ENCODE measurements around the gene PRMT2. TPM values are rescaled to one million over a fixed set of nuclear protein-coding genes. Genes with fewer than 3 reads are reported as not detected.

The PRMT2 gene
- total and polyA plus RNA-seq, 2 experiments from 2014 or later: 51.9 to 56.9 TPM

DNA sequence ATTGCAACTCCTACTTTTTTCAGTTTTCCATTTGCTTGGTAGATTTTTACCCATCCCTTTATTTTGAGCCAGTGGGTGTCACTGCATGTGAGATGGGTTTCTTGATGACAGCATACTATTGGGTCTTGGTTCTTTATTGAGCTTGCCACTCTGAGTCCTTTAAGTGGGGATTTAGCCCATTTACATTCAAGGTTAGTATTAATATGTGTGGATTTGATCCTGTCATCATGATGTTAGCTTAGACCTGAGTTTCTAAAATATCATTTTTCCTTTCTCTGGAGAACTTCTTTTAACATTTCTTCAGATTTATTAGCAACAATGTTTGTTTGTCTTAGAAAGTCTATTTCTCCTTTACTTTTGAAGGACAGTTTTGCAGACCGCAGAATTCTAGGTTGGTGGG, 18.8 kb upstream of the PRMT2 start (continued):
- TF ChIP-seq, protein P1, sequence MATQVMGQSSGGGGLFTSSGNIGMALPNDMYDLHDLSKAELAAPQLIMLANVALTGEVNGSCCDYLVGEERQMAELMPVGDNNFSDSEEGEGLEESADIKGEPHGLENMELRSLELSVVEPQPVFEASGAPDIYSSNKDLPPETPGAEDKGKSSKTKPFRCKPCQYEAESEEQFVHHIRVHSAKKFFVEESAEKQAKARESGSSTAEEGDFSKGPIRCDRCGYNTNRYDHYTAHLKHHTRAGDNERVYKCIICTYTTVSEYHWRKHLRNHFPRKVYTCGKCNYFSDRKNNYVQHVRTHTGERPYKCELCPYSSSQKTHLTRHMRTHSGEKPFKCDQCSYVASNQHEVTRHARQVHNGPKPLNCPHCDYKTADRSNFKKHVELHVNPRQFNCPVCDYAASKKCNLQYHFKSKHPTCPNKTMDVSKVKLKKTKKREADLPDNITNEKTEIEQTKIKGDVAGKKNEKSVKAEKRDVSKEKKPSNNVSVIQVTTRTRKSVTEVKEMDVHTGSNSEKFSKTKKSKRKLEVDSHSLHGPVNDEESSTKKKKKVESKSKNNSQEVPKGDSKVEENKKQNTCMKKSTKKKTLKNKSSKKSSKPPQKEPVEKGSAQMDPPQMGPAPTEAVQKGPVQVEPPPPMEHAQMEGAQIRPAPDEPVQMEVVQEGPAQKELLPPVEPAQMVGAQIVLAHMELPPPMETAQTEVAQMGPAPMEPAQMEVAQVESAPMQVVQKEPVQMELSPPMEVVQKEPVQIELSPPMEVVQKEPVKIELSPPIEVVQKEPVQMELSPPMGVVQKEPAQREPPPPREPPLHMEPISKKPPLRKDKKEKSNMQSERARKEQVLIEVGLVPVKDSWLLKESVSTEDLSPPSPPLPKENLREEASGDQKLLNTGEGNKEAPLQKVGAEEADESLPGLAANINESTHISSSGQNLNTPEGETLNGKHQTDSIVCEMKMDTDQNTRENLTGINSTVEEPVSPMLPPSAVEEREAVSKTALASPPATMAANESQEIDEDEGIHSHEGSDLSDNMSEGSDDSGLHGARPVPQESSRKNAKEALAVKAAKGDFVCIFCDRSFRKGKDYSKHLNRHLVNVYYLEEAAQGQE (IDR thresholded peaks at IDR 0.05; ENCODE audit: unreplicated experiment): no peak
- TF ChIP-seq, protein P2, sequence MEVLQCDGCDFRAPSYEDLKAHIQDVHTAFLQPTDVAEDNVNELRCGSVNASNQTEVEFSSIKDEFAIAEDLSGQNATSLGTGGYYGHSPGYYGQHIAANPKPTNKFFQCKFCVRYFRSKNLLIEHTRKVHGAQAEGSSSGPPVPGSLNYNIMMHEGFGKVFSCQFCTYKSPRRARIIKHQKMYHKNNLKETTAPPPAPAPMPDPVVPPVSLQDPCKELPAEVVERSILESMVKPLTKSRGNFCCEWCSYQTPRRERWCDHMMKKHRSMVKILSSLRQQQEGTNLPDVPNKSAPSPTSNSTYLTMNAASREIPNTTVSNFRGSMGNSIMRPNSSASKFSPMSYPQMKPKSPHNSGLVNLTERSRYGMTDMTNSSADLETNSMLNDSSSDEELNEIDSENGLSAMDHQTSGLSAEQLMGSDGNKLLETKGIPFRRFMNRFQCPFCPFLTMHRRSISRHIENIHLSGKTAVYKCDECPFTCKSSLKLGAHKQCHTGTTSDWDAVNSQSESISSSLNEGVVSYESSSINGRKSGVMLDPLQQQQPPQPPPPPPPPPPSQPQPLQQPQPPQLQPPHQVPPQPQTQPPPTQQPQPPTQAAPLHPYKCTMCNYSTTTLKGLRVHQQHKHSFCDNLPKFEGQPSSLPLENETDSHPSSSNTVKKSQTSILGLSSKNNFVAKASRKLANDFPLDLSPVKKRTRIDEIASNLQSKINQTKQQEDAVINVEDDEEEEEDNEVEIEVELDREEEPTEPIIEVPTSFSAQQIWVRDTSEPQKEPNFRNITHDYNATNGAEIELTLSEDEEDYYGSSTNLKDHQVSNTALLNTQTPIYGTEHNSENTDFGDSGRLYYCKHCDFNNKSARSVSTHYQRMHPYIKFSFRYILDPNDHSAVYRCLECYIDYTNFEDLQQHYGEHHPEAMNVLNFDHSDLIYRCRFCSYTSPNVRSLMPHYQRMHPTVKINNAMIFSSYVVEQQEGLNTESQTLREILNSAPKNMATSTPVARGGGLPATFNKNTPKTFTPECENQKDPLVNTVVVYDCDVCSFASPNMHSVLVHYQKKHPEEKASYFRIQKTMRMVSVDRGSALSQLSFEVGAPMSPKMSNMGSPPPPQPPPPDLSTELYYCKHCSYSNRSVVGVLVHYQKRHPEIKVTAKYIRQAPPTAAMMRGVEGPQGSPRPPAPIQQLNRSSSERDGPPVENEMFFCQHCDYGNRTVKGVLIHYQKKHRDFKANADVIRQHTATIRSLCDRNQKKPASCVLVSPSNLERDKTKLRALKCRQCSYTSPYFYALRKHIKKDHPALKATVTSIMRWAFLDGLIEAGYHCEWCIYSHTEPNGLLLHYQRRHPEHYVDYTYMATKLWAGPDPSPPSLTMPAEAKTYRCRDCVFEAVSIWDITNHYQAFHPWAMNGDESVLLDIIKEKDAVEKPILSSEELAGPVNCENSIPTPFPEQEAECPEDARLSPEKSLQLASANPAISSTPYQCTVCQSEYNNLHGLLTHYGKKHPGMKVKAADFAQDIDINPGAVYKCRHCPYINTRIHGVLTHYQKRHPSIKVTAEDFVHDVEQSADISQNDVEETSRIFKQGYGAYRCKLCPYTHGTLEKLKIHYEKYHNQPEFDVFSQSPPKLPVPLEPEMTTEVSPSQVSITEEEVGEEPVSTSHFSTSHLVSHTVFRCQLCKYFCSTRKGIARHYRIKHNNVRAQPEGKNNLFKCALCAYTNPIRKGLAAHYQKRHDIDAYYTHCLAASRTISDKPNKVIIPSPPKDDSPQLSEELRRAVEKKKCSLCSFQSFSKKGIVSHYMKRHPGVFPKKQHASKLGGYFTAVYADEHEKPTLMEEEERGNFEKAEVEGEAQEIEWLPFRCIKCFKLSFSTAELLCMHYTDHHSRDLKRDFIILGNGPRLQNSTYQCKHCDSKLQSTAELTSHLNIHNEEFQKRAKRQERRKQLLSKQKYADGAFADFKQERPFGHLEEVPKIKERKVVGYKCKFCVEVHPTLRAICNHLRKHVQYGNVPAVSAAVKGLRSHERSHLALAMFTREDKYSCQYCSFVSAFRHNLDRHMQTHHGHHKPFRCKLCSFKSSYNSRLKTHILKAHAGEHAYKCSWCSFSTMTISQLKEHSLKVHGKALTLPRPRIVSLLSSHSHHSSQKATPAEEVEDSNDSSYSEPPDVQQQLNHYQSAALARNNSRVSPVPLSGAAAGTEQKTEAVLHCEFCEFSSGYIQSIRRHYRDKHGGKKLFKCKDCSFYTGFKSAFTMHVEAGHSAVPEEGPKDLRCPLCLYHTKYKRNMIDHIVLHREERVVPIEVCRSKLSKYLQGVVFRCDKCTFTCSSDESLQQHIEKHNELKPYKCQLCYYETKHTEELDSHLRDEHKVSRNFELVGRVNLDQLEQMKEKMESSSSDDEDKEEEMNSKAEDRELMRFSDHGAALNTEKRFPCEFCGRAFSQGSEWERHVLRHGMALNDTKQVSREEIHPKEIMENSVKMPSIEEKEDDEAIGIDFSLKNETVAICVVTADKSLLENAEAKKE (CRISPR knock-in tag; IDR thresholded peaks at IDR 0.05): no peak
- TF ChIP-seq CREB1 (CRISPR knock-in tag; IDR thresholded peaks at IDR 0.05; ENCODE audit: low read depth) (no peak), ZNF114 (CRISPR knock-in tag; IDR thresholded peaks at IDR 0.05) (no peak), EZH2 (IDR thresholded peaks at IDR 0.05; ENCODE audit: low read depth, unreplicated experiment) (no peak), POLR2AphosphoS5 (IDR thresholded peaks at IDR 0.05; ENCODE audit: low read depth) (no peak), STAT1 (IDR thresholded peaks at IDR 0.05; ENCODE audit: unreplicated experiment) (no peak)

All from GM23338 (cell line).